Measurements from ENCODE around the gene PHF21A. TPM values are rescaled to one million over a fixed set of nuclear protein-coding genes. Genes with fewer than 3 reads are reported as not detected.
A peak's percentile ranks its signal among the peaks of the same experiment; 100 is the strongest.

PHF21A gene
- total and polyA plus RNA-seq, 4 donors, result 3.6 to 8.5 (median 6.2) TPM

DNA sequence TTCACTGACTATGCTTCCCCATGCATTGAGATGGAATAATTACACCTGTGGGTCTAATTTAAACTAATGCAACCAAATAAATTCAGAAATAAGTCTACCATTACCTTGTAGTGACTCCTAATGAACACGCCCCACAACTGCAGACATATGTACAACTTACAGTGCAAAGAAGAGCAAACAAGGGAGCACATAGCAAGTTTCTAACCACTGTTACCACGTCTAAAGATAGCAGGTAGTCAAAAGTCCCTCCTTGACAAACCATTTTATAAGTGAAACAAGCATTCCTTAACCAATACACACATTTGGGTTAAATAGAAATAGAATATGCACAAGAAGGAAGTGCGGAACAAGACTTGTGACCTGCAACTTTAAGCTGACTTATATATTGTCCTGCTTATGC lies 20.6 kb downstream of the PHF21A start:
- Histone ChIP-seq H3K4me3 (ENCODE audit: low read depth in 1 of 3, low read length in 3 of 3) (no peak overlapping the region), H3K9me3 (ENCODE audit: control insufficient read depth in 4 of 4, low read length in 3 of 4) (no peaks in the 10 kb centered on the region), H3K36me3 (ENCODE audit: control insufficient read depth in 4 of 4, insufficient read depth in 3 of 4, low read depth in 1 of 4, low read length in 3 of 4) (no peaks in the 10 kb centered on the region), H3K4me1 (ENCODE audit: control insufficient read depth in 4 of 4, insufficient read depth in 4 of 4, low read length in 3 of 4) (peaks cover 0 to 14% (median 8%) of the 10 kb centered on the region in 4 donors), H3K9ac (ENCODE audit: low read depth in 1 of 2, low read length in 2 of 2) (no peak overlapping the region), H3K27me3 (ENCODE audit: control insufficient read depth in 4 of 4, insufficient read depth in 4 of 4, low read length in 3 of 4) (no peaks in the 10 kb centered on the region), H3K27ac (ENCODE audit: low read depth in 1 of 2, low read length in 2 of 2) (no peak overlapping the region)
- TF ChIP-seq MAX (IDR thresholded peaks at IDR 0.05) (no peak), HNF4A (conservative IDR thresholded peaks at IDR 0.05) (no peak), FOXA1 (IDR thresholded peaks at IDR 0.05) (no peak), SP1 (IDR thresholded peaks at IDR 0.05) (no peak), NR2F2 (IDR thresholded peaks at IDR 0.05) (no peak), YY1 (IDR thresholded peaks at IDR 0.05) (no peak), GABPA (IDR thresholded peaks at IDR 0.05 in 1 of 2, conservative IDR thresholded peaks at IDR 0.05 in 1 of 2) (no peak), EGR1 (IDR thresholded peaks at IDR 0.05; ENCODE audit: low read depth in 2 of 2) (no peak), RAD21 (IDR thresholded peaks at IDR 0.05) (no peak), HNF4G (IDR thresholded peaks at IDR 0.05) (no peak)
- TF ChIP-seq, protein P1, sequence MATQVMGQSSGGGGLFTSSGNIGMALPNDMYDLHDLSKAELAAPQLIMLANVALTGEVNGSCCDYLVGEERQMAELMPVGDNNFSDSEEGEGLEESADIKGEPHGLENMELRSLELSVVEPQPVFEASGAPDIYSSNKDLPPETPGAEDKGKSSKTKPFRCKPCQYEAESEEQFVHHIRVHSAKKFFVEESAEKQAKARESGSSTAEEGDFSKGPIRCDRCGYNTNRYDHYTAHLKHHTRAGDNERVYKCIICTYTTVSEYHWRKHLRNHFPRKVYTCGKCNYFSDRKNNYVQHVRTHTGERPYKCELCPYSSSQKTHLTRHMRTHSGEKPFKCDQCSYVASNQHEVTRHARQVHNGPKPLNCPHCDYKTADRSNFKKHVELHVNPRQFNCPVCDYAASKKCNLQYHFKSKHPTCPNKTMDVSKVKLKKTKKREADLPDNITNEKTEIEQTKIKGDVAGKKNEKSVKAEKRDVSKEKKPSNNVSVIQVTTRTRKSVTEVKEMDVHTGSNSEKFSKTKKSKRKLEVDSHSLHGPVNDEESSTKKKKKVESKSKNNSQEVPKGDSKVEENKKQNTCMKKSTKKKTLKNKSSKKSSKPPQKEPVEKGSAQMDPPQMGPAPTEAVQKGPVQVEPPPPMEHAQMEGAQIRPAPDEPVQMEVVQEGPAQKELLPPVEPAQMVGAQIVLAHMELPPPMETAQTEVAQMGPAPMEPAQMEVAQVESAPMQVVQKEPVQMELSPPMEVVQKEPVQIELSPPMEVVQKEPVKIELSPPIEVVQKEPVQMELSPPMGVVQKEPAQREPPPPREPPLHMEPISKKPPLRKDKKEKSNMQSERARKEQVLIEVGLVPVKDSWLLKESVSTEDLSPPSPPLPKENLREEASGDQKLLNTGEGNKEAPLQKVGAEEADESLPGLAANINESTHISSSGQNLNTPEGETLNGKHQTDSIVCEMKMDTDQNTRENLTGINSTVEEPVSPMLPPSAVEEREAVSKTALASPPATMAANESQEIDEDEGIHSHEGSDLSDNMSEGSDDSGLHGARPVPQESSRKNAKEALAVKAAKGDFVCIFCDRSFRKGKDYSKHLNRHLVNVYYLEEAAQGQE (IDR thresholded peaks at IDR 0.05), result no peak
- TF ChIP-seq, protein P2, sequence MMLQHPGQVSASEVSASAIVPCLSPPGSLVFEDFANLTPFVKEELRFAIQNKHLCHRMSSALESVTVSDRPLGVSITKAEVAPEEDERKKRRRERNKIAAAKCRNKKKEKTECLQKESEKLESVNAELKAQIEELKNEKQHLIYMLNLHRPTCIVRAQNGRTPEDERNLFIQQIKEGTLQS (IDR thresholded peaks at IDR 0.05), result no peak
- TF ChIP-seq, protein P3, sequence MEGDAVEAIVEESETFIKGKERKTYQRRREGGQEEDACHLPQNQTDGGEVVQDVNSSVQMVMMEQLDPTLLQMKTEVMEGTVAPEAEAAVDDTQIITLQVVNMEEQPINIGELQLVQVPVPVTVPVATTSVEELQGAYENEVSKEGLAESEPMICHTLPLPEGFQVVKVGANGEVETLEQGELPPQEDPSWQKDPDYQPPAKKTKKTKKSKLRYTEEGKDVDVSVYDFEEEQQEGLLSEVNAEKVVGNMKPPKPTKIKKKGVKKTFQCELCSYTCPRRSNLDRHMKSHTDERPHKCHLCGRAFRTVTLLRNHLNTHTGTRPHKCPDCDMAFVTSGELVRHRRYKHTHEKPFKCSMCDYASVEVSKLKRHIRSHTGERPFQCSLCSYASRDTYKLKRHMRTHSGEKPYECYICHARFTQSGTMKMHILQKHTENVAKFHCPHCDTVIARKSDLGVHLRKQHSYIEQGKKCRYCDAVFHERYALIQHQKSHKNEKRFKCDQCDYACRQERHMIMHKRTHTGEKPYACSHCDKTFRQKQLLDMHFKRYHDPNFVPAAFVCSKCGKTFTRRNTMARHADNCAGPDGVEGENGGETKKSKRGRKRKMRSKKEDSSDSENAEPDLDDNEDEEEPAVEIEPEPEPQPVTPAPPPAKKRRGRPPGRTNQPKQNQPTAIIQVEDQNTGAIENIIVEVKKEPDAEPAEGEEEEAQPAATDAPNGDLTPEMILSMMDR (IDR thresholded peaks at IDR 0.05; ENCODE audit: low read depth, low read length, missing input control), result no peak
- DNase-seq (ENCODE audit: low spot score), result no peak
- WGBS, result 76% methylated on average over 3 of the region's 3 CpGs

DNA sequence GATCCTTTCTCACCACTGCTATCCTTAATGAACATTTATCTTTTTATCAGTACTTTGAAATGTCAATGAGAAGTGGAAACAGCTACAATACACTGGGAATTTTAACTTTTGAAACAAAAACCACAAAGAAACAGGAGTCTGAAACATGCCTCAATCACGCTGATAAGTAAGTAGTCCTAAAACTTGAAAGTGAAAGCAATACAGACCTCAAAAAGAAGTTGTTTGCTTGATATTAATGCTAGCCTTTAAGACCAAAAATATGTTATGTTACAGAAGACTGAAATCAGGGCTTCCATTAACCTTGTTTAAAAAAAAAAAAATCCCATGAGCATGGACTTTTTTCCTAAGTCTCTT lies 21.3 kb downstream of the PHF21A start:
- H3K4me1 ChIP-seq (ENCODE audit: control insufficient read depth in 4 of 4, insufficient read depth in 4 of 4, low read length in 3 of 4), result peaks cover 0 to 14% (median 8%) of the 10 kb centered on the region in 4 donors
- peak overlapping the region in 2 of 3 donors; percentile 15 to 31 for H3K4me3 ChIP-seq (ENCODE audit: low read depth in 1 of 3, low read length in 3 of 3)
- no peaks in the 10 kb centered on the region for H3K36me3 ChIP-seq (ENCODE audit: control insufficient read depth in 4 of 4, insufficient read depth in 3 of 4, low read depth in 1 of 4, low read length in 3 of 4)
- 6% methylated on average over 1 of the region's 1 CpG for WGBS
- no peaks in the 10 kb centered on the region for H3K9me3 ChIP-seq (ENCODE audit: control insufficient read depth in 4 of 4, low read length in 3 of 4)
- no peak for DNase-seq (ENCODE audit: low spot score)
- H3K27ac ChIP-seq (ENCODE audit: low read depth in 1 of 2, low read length in 2 of 2), result peak overlapping the region; percentile 73 to 81
- no peaks in the 10 kb centered on the region for H3K27me3 ChIP-seq (ENCODE audit: control insufficient read depth in 4 of 4, insufficient read depth in 4 of 4, low read length in 3 of 4)
- peak overlapping the region; percentile 84 to 94 for H3K9ac ChIP-seq (ENCODE audit: low read depth in 1 of 2, low read length in 2 of 2)
- TF ChIP-seq, protein P1 (IDR thresholded peaks at IDR 0.05), result no peak
- no peak for TF ChIP-seq FOXA1 (IDR thresholded peaks at IDR 0.05)
- no peak for TF ChIP-seq SP1 (IDR thresholded peaks at IDR 0.05)
- TF ChIP-seq JUND (IDR thresholded peaks at IDR 0.05), result no peak
- no peak for TF ChIP-seq MAX (IDR thresholded peaks at IDR 0.05)
